GM19240 (cell line): Measurements from ENCODE around the gene TPSB2.
"Not testable (repeated sequence)": the region's sequence is repeated elsewhere in the genome, so short reads cannot be mapped to it uniquely, and the experiment has no call there.

Experiments used
- DNase-seq: peaks from one replicate; pipeline ENCODE4 v3.0.0; 2011; ENCODE audit warnings: low spot score; ENCODE audit not compliant: insufficient read length

Gene TPSB2

DNA sequence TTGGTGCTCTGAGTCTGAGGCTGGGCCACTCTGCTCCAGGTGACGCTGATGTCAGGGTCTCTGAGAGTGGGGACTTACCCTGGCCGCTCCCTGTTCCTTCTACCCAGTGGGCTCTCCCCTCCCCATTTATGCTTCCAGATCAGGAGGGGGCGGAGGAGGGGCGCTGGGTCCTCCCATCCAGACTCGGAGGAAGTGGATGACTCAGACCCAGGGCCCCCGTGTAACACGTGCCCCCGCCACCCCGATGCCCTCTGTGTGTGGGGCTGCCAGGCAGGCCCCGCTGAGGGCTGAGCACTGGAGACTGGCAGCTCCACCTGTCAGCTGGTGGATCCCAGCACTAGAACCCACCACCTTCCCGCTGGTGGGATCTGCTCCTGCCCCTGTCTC is at the start of gene TPSB2:
Gene TPSB2 (minus strand): TSS at position 101 of the 387 bp plus-strand sequence. CDS start 233 bp downstream, outside the sequence.
- DNase-seq, result not testable (repeated sequence)

DNA sequence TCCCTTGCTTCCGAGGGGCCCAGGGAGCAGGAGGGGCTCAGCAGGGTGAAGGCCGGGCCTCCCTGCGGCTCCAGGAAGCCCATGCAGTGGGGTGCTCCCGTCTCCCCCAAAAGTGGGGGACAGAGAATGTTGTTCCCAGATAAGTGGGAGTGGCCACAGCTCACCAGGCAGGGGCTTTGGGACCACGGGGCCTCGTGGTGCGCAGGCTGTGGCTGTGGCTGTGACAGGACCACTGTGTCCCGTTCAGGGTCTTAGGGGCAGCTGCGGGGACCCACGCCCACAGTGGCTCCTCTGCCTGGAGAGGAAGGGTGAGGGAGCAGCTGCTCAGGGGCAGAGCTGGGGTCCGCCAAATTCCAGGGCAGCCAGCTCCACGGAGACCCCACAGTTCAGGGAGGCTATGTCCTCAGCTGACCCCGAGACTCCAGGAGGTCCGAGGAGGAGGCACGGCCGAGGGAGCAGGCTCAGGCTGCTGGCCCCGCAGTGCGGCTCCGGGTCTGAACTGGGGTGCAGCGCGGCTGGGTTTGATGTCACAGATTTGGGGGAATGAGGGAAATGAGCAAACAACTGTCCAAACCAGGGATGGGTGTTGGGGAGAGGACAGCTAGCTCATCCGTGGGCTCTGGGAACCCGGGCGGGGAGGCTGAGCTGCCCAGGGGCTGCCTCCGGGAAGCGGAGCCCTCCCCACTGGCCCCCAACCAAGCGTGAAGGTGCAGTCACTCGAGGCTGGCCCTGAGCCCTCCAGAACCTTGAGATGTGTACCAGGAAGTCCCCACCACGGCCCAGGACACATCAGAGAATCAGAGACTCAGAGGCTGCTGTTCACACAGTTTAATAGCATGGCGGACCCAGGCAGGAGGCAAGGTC is 49.3 kb upstream of the TPSB2 start:
- no peak for DNase-seq

DNA sequence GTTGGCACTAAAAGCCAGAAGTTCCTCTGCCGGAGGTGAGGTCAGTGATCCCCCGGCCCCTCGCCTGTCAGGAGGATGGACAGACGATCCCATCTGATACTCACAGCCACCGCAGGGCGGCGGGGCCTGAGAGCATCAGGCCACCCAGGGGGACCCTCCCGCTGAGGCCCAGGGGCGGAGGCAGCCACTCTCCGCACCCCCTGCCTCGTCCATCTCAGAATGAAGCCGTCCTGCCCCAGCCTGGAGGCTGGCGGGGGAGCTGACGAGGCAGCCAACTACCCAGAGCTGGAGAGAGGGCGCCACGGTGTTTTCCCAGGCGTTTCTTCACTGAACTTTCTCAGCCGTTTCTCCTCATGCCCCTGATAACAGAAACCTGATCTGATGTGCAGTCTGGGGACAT is 48.5 kb upstream of the TPSB2 start:
- DNase-seq, result no peak

DNA sequence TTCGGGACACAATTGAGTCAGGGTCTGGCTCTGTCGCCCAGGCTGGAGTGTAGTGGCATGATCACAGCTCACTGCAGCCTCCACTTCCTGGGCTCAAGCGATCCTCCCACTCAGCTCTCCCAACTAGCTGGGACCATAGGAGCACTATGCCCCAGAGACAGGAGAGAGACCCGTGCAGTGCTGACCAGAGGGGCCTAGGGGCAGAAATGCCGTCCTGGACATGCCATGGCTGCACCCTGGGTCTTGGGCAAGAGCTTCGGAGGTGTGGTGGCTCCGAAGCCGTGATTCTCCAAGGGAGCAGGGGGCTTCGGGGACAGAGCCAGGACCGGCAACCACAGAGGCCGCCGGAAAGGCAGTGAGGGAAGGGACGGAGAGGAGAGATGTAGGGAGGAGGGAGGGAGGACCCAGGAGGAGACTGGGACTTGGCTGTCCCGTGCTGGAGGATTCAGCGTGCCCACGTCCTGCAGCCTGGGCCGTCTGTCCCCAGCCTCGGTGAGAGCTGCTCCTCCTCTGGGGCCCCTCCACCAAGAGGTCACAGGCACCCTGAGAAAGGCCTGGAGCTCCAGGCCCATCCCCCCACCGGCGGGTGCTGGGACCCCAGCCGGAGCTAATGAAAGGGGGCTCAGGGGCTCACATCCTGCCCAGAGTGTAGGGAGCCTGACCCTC is 47.8 kb upstream of the TPSB2 start:
- no peak for DNase-seq

DNA sequence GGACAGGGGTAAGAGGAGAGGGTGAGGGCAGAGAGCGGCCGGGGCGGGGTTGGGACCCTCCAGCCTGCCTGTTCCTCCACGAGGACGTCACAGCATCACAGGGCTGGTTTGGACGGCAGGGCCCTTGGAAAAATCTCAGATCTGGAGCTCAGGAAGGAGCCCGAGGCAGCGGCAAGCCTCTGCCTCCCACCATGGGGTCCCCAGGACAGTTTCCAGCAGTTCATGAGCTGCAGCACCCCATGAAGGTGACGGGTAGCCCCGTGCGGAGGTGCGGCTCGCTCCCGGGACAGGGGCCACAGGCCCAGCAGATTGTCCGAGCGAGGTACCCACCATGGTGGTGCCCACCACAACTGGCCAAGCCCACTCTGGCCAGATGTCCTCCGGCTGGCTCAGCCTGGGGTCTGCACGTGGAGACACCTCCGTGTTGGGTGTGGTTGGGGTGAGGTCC is 47.2 kb upstream of the TPSB2 start:
- DNase-seq, result no peak

DNA sequence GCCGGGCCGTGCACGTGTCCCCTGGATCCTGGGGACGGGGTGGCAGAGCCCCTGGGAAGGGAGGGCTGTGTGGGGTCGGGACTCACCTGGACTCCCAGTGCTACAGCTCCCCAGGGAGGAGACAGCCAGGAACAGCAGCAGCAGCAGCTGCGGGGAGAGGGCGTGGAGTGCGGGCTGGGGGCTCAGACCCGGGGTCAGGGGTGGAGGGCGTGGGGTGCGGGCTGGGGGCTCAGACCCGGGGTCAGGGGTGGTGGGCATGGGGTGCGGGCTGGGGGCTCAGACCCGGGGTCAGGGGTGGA is 46.5 kb upstream of the TPSB2 start:
- no peak for DNase-seq

DNA sequence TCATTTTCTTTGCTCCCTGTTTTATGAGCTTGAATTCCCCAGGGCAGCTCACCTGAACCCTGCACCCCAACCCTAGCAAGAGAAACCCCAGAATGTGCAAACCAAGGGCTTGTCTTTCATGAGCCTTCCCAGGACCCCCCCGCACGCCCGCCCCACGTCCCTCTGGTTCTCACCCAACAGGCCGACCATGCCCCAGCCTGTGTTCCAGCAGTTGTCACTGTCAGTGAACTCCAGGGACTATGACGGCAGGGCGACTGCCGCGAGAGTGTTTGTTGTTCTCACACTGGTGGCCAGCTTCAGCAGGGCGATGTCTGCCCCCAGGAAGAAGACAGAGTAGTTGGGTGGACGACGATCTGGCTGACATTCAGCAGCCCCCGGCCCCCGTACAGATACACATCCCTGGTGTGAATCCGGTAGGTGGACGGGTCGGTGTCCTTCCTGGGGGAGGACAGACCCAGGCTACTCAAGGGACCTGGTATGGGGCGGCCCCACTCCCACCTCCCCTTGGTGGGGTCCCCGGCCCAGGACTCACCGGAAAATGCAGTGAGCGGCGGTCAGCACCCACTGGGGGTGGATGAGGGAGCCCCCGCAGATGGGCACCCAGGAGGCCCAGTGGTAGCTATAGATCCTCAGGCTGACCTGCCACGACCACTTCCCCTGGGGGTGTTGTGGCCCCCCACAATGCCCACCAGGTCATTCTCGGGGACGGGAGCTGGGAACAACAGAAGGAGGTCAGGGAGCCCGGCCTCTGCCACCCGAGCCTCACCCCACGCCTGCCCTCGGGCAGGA is 46.0 kb upstream of the TPSB2 start:
- no peak for DNase-seq

DNA sequence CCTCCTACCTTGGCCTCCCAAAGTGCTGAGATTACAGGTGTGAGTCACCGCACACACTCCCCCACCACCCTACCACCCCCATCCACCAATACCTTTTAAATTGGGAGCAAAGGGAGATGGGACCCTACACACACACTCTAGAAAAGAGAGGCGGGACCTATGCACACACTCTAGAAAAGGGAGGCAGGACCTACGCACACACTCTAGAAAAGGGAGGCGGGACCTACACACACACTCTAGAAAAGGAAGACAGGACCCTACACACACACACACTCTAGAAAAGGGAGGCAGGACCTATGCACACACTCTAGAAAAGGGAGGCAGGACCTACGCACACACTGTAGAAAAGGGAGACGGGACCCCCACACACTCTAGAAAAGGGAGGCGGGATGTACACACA is 44.8 kb upstream of the TPSB2 start:
- DNase-seq, result no peak

DNA sequence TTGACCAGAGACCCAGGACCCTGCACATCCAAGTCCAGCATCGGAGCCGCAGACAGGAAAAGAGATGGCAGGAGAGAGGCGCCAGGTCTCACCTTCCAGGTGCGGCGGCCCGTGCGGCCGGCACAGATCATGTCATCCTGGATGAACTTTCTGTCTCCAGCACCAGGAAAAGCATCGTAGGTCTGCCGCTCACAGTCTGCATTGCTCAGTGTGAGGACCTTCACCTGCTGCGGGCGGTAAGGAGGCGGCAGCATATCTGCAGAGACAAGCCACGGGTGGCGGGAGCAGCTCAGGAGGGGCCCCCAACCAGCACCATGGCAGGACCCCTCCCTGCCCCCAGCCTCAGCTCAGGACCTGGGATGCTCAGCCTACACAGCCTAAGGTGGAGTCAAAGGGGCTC is 43.8 kb upstream of the TPSB2 start:
- DNase-seq, result no peak

DNA sequence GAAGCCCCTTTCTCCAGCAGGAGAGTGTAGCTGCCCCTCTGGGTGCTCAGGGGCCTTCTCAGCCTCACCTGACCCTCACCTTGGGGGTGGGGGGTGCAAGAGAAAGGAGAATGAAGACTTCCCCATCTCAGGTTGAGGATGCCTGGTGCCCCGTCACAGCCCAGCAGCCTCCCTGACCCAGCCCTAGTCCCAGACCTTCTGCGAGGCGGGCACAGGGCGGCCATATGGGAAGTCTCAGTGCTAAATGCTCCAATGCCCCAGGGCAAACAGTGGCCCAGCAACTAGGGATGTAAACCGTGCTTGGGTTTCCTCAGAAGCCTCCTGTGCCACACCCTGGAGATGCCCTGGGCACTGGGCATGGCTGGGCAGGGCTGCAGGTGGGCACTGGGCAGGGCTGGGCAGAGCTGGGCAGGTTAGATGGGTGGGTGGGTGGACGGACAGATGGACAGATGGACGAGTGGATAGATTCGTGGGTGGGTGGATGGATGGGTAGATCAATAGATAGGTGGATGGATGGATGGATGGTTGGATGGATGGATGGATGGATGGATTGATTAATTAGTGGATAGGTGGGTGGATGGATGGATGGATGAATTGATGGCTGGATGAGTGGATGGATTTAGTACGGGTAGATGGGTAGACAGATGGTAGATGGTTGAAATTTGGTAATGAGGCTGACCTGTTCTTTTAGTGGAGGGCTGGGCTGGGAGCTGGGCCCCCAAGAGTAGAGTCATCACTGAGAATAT is 42.6 kb upstream of the TPSB2 start:
- DNase-seq, result no peak

DNA sequence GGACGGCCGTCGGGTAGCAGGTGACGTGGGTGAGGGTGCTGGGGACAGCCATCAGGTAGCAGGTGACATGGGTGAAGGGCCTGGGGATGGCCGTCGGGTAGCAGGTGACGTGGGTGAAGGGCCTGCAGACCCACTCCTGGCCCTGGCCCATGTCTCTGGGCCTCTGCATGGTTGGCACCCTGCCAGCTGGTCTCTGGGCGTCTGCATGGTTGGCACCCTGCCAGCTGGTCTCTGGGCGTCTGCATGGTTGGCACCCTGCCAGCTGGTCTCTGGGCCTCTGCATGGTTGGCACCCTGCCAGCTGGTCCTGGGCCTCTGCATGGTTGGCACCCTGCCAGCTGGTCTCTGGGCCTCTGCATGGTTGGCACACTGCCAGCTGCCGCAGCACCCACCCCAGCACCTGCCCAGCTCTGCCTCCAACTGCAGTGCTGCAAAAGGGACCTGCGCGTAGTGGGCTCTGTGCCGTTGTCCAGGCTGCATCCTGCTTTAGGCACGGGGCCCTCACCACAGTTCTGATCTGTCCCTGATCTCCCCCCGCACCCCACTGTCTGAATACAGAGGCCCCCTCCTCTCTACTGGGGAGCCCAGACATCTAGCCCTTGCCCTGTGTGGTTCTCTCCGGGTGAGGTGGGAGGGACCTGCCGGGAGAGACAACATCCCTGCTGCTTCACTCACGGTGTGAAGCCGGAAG is 41.9 kb upstream of the TPSB2 start:
- DNase-seq, result not testable (repeated sequence)

DNA sequence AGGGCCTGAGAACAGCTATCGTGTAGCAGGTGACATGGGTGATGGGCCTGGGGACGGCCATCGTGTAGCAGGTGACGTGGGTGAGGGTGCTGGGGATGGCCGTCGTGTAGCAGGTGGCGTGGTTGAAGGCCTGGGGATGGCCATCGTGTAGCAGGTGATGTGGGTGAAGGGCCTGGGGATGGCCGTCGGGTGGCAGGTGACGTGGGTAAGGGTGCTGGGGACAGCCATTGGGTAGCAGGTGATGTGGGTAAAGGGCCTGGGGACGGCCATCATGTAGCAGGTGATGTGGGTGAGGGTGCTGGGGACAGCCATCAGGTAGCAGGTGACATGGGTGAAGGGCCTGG is 41.4 kb upstream of the TPSB2 start:
- DNase-seq, result no peak

DNA sequence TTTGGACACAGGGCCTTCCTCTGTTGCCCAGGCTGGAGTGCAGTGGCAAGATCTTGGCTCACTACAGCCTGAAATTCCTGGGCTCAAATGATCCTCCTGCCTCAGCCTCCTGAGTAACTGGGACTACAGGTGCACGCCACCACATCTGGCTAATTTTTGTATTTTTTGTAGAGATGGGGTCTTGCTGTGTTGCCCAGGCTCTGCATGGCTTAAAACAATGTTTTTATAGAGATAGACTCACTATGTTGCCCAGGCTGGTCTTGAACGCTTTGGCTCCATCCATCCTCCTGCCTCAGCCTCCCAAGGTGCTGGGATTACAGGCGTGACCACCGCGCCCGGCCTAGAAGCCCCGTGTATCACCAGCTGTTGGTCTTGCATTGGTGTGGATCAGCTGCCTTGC is 39.4 kb upstream of the TPSB2 start:
- DNase-seq, result not testable (repeated sequence)

DNA sequence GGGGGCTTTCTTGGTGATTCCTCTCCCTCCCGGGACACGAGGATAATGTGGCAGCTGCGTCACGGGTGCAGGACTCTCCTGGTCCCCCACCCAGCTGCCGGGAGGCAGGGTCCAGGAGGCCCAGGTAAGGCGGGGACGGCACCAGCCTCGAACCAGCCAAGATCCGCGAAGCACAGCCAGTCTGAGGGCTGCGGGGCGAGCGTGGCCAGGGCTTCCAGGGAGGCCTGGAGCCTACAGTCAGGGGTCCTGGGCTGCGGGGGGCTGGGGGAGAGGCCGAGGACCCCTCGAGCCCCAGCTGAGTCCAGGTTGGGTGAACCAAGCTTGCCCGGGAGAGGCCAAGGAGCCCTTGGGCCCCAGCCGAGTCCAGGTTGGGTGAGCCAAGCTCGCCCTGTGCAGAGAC is 35.8 kb upstream of the TPSB2 start:
- no peak for DNase-seq

DNA sequence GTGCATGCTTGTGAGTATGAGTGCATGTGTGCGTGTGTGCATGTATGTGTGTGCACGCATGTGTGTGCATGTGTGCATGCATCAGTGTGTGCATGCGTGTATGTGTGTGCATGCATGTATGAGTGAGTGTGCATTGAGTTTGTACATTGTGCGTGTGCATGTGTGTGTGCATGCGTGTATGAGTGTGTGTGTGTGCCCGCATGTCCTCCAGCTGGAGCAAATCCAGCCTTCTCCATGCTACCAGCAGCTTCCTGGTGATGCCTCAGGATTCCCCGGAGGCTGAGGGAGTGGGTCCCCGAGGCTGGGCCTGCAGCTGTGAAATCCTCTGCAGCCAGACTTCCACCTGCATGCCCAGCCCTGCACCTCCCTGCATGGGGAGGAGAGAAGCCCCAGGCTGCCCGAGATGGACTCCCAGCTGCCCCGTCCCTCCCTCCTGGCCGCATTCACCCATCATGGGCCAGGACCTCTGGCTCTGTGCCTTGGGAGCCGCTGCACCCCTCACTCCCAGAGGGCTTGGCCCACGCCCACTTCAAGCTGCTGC is 35.2 kb upstream of the TPSB2 start:
- no peak for DNase-seq

DNA sequence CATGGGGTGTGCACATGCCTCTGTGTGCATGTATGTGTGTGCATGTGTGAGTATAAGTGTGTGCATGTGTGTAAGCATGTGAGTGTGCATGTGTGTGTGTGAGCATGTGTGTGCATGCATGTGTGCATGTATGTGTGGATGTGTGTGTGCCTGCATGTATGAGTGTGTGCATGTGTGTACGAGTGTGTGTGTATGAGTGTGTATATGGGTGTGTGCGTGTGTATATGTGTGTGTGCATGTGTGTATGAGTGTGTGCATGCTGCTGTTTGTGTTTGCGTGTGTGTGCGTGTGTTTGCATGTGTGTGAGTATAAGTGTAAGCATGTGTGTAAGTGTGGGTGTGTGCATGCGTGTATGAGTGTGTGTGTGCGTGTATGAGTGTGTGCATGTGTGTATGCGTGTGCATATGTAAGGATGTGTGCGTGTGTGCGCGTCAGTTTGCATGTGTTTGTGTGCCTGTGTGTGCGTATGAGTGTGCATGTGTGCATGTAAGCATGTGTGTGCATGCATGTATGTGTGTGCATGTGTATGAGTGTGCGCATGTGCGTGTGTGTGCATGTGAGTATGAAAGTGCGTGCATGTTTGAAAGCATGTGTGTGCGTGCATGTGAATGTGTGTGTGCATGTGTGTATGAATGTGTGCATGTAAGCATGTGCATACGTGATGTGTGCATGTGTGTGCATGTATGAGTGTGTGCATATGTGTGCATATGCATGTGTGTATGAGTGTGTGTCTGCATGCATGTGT is 34.5 kb upstream of the TPSB2 start:
- no peak for DNase-seq

DNA sequence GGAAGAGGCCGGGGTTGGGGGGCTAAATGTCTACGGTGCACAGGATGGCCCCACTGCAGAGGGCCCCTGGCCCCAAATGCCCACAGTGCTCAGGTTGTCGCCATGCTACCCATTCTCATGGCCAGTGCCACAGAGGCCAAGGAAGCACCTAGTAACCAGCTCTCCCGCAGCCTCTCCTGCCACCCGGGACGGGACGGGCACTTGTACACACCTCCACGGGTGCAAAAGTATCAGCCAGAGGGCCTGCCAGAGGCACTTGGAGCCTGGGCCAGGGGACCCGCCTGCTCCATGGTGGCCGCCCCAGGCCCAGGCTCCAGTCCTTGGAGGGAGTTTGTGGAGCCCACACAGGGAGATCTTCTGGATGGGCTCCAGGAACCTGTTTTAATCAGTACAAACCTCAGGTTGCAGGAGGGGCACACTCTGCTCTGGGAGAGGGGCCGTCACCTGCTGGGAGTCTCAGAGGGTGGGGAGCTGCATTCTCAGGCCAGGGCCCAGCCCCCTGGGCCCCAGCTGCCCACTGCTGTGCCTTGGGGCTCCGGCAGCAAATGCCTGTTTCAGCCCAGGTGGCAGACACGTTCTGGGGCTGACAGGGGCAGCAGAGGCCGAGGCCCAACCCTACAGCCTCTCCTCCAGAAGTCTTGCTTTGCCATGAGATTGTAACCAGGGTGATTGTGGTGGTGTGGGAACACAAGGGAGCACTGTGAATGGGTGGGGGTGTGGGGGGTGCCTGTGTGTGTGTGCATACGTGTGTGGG is 33.8 kb upstream of the TPSB2 start:
- DNase-seq, result no peak

DNA sequence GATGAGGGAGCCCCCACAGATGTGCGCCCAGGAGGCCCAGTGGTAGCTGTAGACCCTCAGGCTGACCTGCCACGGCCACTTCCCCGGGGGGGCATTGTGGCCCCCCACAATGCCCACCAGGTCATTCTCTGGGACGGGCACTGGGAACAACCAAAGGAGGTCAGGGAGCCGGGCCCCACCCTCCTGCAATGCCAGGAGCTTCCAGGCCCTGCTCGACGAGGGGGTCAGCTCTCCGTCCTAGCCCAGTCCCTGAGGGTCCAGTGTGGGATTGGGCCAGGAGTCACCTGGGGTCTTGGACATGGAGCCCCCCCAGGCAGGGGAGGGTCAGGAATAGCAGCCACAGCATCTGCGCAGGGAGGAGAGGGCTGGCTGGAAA is 32.9 kb upstream of the TPSB2 start:
- DNase-seq, result no peak

DNA sequence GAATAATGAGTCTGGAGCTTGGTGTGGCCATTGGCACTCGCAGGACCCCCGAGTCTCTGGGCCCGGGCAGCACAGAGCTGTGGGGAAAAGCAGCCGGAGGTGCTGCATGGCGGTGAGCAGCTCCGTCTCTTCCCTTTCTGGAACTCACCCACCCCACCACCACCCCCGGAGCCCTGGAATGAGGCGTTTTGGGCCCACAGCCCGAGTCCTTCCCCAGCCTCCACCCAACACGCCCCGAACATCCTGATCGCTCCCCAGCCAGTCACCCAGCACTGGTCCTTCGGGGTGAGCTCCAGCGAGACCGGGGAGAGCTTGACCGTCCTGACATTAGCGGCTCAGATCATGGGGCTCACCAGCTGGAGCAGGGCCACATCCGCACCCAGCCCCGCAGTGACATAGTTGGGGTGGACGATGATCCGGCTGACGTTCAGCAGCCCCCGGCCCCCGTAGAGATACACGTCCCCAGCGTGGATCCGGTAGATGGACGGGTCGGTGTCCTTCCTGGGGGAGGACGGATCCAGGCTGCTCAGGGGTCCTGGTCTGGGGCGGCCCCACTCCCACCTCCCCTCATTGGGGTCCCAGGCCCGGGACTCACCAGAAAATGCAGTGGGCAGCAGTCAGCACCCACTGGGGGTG is 32.3 kb upstream of the TPSB2 start:
- DNase-seq, result no peak
